Loucy (cell line): ENCODE results near the gene CDH12.

ENCODE experiments used
- H2AFZ ChIP-seq: fragments of 200-600 bp; sonication (generic); 2 replicates; pipeline ENCODE4 v1.6.0; 2016; ENCODE audit warnings: antibody characterized with exemption, mild to moderate bottlenecking, low read length, moderate library complexity
- H3F3A ChIP-seq: fragments of 200-600 bp; 2 replicates; pipeline ENCODE4 v1.6.0; 2016; ENCODE audit warnings: antibody characterized with exemption, low read depth, mild to moderate bottlenecking
- H3K27me3 ChIP-seq: fragments of 200-600 bp; sonication (generic); 2 replicates; pipeline ENCODE4 v1.6.1; 2014; ENCODE audit warnings: low read length, mild to moderate bottlenecking; ENCODE audit not compliant: insufficient read depth, poor library complexity, severe bottlenecking
- H3K36me3 ChIP-seq: fragments of 200-600 bp; sonication (generic); 2 replicates; pipeline ENCODE4 v1.6.1; 2016; ENCODE audit warnings: low read length; ENCODE audit not compliant: insufficient read depth
- H3K4me1 ChIP-seq: fragments of 200-600 bp; sonication (generic); 2 replicates; pipeline ENCODE4 v1.5.1; 2014; ENCODE audit warnings: low read length, mild to moderate bottlenecking; ENCODE audit not compliant: insufficient read depth, poor library complexity, severe bottlenecking
- H3K4me2 ChIP-seq: fragments of 200-600 bp; sonication (generic); 2 replicates; pipeline ENCODE4 v1.6.0; 2014; ENCODE audit warnings: antibody characterized with exemption, low read length, low read depth, mild to moderate bottlenecking; ENCODE audit not compliant: poor library complexity, severe bottlenecking
- H3K4me3 ChIP-seq: fragments of 200-600 bp; sonication (generic); 2 replicates; pipeline ENCODE4 v1.5.1; 2014; ENCODE audit warnings: low read length, mild to moderate bottlenecking, mixed read lengths; ENCODE audit not compliant: poor library complexity, severe bottlenecking
- H3K79me2 ChIP-seq: fragments of 200-600 bp; sonication (generic); 2 replicates; pipeline ENCODE4 v1.6.1; 2014; ENCODE audit warnings: low read length; ENCODE audit not compliant: insufficient read depth
- H3K9ac ChIP-seq: fragments of 200-600 bp; sonication (generic); 2 replicates; pipeline ENCODE4 v1.6.0; 2014; ENCODE audit warnings: mild to moderate bottlenecking, low read depth, low read length, moderate library complexity; ENCODE audit not compliant: poor library complexity, severe bottlenecking
- H3K9me2 ChIP-seq: fragments of 200-600 bp; sonication (generic); replicated peaks from 2 replicates; pipeline ENCODE4 v1.6.1; 2016; ENCODE audit warnings: low read depth, low read length, mixed read lengths
- H3K9me3 ChIP-seq: fragments of 200-600 bp; sonication (generic); 2 replicates; pipeline ENCODE4 v1.6.1; 2014; ENCODE audit warnings: mild to moderate bottlenecking, antibody characterized with exemption, low read length, low read depth; ENCODE audit not compliant: insufficient read depth
- H4K20me1 ChIP-seq: fragments of 200-600 bp; sonication (generic); 2 replicates; pipeline ENCODE4 v1.6.0; 2014; ENCODE audit warnings: antibody characterized with exemption, low read length, mild to moderate bottlenecking; ENCODE audit not compliant: insufficient read depth, poor library complexity, severe bottlenecking
- EZH2phosphoT487 ChIP-seq: fragments of 200-600 bp; IDR thresholded peaks from 2 replicates; pipeline ENCODE4 v1.6.1; 2018; ENCODE audit warnings: antibody characterized with exemption, mild to moderate bottlenecking, moderate library complexity, borderline replicate concordance
- TF ChIP-seq, protein P1 (sequence below): fragments of 200-600 bp; sonication (generic); conservative IDR thresholded peaks from 2 replicates; pipeline ENCODE4 v1.5.1; 2014; ENCODE audit warnings: mild to moderate bottlenecking, antibody characterized with exemption, low read length

The CDH12 gene

DNA sequence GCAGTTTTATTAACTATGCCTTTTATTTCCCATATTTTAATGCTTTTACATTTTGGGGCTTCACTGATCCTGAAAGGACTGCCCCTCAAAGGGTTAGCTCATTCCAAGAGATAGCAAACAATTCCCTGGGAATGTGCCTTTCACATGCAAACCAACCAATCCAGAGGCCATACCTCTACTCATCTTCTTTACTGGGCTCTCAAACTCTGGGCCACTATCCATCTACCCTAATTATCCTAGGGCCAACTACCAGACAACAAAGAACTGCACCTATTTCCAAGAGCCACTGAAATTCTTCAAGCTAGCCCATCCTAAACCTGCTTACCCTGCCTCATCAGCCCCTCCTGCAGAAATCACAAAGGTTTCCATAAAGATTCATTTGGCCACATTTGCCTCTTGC, 364.7 kb downstream of the CDH12 start:
- Histone ChIP-seq H3K36me3 (no peaks in the 10 kb centered on the region), H2AFZ (no peak overlapping the region), H3K9me2 (no peaks in the 10 kb centered on the region), H3K79me2 (no peaks in the 10 kb centered on the region), H3K4me2 (no peak overlapping the region), H3F3A (no peaks in the 10 kb centered on the region), H3K9ac (no peak overlapping the region), H3K27me3 (no peaks in the 10 kb centered on the region), H4K20me1 (no peaks in the 10 kb centered on the region), H3K4me1 (no peaks in the 10 kb centered on the region), H3K9me3 (no peaks in the 10 kb centered on the region), H3K4me3 (no peak overlapping the region)
- TF ChIP-seq, protein P1, sequence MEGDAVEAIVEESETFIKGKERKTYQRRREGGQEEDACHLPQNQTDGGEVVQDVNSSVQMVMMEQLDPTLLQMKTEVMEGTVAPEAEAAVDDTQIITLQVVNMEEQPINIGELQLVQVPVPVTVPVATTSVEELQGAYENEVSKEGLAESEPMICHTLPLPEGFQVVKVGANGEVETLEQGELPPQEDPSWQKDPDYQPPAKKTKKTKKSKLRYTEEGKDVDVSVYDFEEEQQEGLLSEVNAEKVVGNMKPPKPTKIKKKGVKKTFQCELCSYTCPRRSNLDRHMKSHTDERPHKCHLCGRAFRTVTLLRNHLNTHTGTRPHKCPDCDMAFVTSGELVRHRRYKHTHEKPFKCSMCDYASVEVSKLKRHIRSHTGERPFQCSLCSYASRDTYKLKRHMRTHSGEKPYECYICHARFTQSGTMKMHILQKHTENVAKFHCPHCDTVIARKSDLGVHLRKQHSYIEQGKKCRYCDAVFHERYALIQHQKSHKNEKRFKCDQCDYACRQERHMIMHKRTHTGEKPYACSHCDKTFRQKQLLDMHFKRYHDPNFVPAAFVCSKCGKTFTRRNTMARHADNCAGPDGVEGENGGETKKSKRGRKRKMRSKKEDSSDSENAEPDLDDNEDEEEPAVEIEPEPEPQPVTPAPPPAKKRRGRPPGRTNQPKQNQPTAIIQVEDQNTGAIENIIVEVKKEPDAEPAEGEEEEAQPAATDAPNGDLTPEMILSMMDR, result no peak
- no peak for TF ChIP-seq EZH2phosphoT487

DNA sequence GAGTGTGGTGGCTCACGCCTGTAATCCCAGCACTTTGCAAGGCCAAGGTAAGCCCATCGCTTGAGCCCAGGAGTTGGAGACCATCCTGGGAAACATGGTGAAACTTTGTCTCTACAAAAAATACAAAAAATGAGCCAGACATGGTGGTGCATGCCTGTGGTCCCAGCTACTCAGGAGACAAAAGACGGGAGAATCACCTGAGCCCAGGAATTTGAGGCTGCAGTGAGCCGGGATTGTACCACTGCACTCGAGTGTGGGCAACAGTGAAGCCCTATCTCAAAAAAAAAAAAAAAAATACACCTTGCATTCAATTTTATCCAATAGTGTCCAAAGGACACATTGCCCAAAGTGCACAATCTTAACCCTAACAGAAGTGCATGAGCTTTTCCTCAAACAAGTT, 372.8 kb downstream of the CDH12 start:
- H4K20me1 ChIP-seq, result no peaks in the 10 kb centered on the region
- no peak overlapping the region for H3K9ac ChIP-seq
- H3K27me3 ChIP-seq, result no peaks in the 10 kb centered on the region
- H2AFZ ChIP-seq, result no peak overlapping the region
- H3K79me2 ChIP-seq, result no peaks in the 10 kb centered on the region
- no peak overlapping the region for H3K4me2 ChIP-seq
- H3K36me3 ChIP-seq, result no peaks in the 10 kb centered on the region
- H3K4me3 ChIP-seq, result no peak overlapping the region
- no peaks in the 10 kb centered on the region for H3K9me2 ChIP-seq
- no peaks in the 10 kb centered on the region for H3F3A ChIP-seq
- no peaks in the 10 kb centered on the region for H3K9me3 ChIP-seq
- no peaks in the 10 kb centered on the region for H3K4me1 ChIP-seq
- no peak for TF ChIP-seq EZH2phosphoT487
- TF ChIP-seq, protein P1, result no peak

DNA sequence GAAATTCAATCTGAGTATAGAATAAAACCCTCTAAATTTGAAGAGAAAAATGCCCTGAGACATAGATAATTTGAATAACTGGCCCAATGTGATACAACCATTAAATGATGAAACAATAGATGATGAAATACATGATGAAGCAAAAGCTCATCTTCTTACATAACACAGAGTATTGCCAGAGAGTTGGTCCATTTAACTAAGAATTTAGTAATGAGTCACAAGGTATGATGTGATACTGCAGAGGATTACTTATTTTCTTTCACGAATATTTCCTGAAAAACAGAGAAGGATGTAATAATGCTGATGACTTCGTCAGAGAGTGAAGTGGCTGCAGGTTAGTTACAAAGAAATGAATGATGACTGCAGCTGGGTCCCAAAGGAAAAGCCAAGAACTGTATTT, 379.3 kb downstream of the CDH12 start:
- no peak overlapping the region for H2AFZ ChIP-seq
- no peaks in the 10 kb centered on the region for H3K4me1 ChIP-seq
- H3K4me3 ChIP-seq, result no peak overlapping the region
- H3K27me3 ChIP-seq, result no peaks in the 10 kb centered on the region
- no peak overlapping the region for H3K9ac ChIP-seq
- TF ChIP-seq EZH2phosphoT487, result no peak
- TF ChIP-seq, protein P1, result no peak
- H3K79me2 ChIP-seq, result no peaks in the 10 kb centered on the region
- no peaks in the 10 kb centered on the region for H3F3A ChIP-seq
- H4K20me1 ChIP-seq, result no peaks in the 10 kb centered on the region
- H3K4me2 ChIP-seq, result no peak overlapping the region
- H3K9me2 ChIP-seq, result no peaks in the 10 kb centered on the region
- no peaks in the 10 kb centered on the region for H3K9me3 ChIP-seq
- no peaks in the 10 kb centered on the region for H3K36me3 ChIP-seq
